Fibroblast of lung (primary cell): ENCODE measurements around the gene SLC41A1. TPM values are rescaled to one million over a fixed set of nuclear protein-coding genes. Genes with fewer than 3 reads are reported as not detected.

Source experiments
- DNase-seq, 2 donors: peaks; one replicate each; pipeline versions ENCODE4 v3.0.0 to v3.0.0-alpha.2; 2010; ENCODE audit warnings: low read depth in 2 of 2
- H2AFZ ChIP-seq: 2 replicates; pipeline ENCODE4 v1.5.1; 2012; ENCODE audit warnings: low read length, control low read depth, inconsistent platforms
- H3K27ac ChIP-seq: 2 replicates; pipeline ENCODE4 v1.5.1; 2011; ENCODE audit warnings: low read length, control low read depth; ENCODE audit not compliant: insufficient read depth
- H3K27me3 ChIP-seq: 2 replicates; pipeline ENCODE4 v1.5.1; 2011; ENCODE audit warnings: mild to moderate bottlenecking, low read length; ENCODE audit not compliant: control insufficient read depth, insufficient read depth
- H3K36me3 ChIP-seq: 2 replicates; pipeline ENCODE4 v1.5.1; 2011; ENCODE audit warnings: low read length; ENCODE audit not compliant: control insufficient read depth, insufficient read depth
- H3K4me1 ChIP-seq: 2 replicates; pipeline ENCODE4 v1.5.1; 2011; ENCODE audit warnings: low read length; ENCODE audit not compliant: control insufficient read depth, insufficient read depth; ENCODE audit errors: extremely low read depth
- H3K4me2 ChIP-seq: 2 replicates; pipeline ENCODE4 v1.5.1; 2011; ENCODE audit warnings: low read length, control low read depth; ENCODE audit not compliant: insufficient read depth; ENCODE audit errors: extremely low read depth
- H3K4me3 ChIP-seq, 4 experiments: fragments of 200-600 bp in 1 of 4; sonication (generic) in 1 of 4; replicated peaks in 1 of 4; 2 replicates each; pipeline ENCODE4 v1.5.1; 2011 to 2016; ENCODE audit warnings: low read length in 4 of 4, low read depth in 3 of 4, mild to moderate bottlenecking in 3 of 4, control low read depth in 2 of 4, inconsistent platforms in 1 of 4, mixed read lengths in 1 of 4; ENCODE audit not compliant: insufficient read depth in 1 of 4; ENCODE audit errors: control extremely low read depth in 1 of 4
- H3K79me2 ChIP-seq: 2 replicates; pipeline ENCODE4 v1.5.1; 2012; ENCODE audit warnings: mild to moderate bottlenecking, low read length, inconsistent platforms; ENCODE audit not compliant: control insufficient read depth, insufficient read depth
- H3K9ac ChIP-seq: 2 replicates; pipeline ENCODE4 v1.5.1; 2011; ENCODE audit warnings: mild to moderate bottlenecking, low read length, control low read depth; ENCODE audit not compliant: insufficient read depth
- H3K9me3 ChIP-seq: 2 replicates; pipeline ENCODE4 v1.5.1; 2012; ENCODE audit warnings: low read depth, low read length; ENCODE audit not compliant: control insufficient read depth, insufficient read depth
- H4K20me1 ChIP-seq: 2 replicates; pipeline ENCODE4 v1.5.1; 2011; ENCODE audit warnings: low read length; ENCODE audit not compliant: control insufficient read depth, insufficient read depth; ENCODE audit errors: extremely low read depth
- CTCF ChIP-seq, 2 donors: IDR thresholded peaks in 1 of 2; conservative IDR thresholded peaks in 1 of 2; 1 replicate in 1 of 2; 2 replicates in 1 of 2; pipeline ENCODE4 v1.5.1; 2011 to 2012; ENCODE audit warnings: low read length in 2 of 2, control low read depth in 1 of 2, inconsistent platforms in 1 of 2, low read depth in 1 of 2, mild to moderate bottlenecking in 1 of 2
- EZH2 ChIP-seq: IDR thresholded peaks from 2 replicates; pipeline ENCODE4 v1.5.1; 2012; ENCODE audit warnings: low read length, control low read depth, mild to moderate bottlenecking; ENCODE audit errors: missing control alignments
- polyA plus RNA-seq, 2 donors: library from polyadenylated mRNA; depleted of rRNA in 1 of 2; stranded (reverse) in 1 of 2; unstranded in 1 of 2; fragments of >200 nt; gene quantifications; 2 replicates each; pipeline ENCODE4 v1.2.1, GENCODE V29; 2011 to 2012; ENCODE audit warnings: missing spikeins in 1 of 2
- total RNA-seq: library from RNA; depleted of rRNA; stranded (reverse); fragments of >200 nt; gene quantifications from 2 replicates; pipeline ENCODE4 v1.2.1, GENCODE V29; 2014

Gene SLC41A1
- total and polyA plus RNA-seq, 2 donors (not counting 1 experiment from before 2014, with no cell fraction given): 24.6 to 28.9 TPM

GRCh38 chr1:205802060-205802459 is 10.9 kb downstream of the SLC41A1 start:
- Histone ChIP-seq H3K36me3 (peaks cover 4% of the 10 kb centered on the region), H3K79me2 (no peaks in the 10 kb centered on the region), H3K9ac (no peak overlapping the region), H3K27me3 (no peaks in the 10 kb centered on the region), H4K20me1 (no peaks in the 10 kb centered on the region), H2AFZ (no peak overlapping the region), H3K4me2 (no peak overlapping the region), H3K4me1 (no peaks in the 10 kb centered on the region), H3K27ac (no peak overlapping the region), H3K4me3 (no peak overlapping the region), H3K9me3 (no peaks in the 10 kb centered on the region)
- no peak for TF ChIP-seq CTCF (conservative IDR thresholded peaks at IDR 0.05 in 1 of 2, IDR thresholded peaks at IDR 0.05 in 1 of 2; ENCODE audit: low read depth in 1 of 2, low read length in 2 of 2)
- no peak for TF ChIP-seq EZH2
- DNase-seq: no peak

GRCh38 chr1:205800981-205801703 is 11.9 kb downstream of the SLC41A1 start:
- Histone ChIP-seq H3K36me3 (peaks cover 4% of the 10 kb centered on the region), H3K79me2 (no peaks in the 10 kb centered on the region), H3K27me3 (no peaks in the 10 kb centered on the region), H3K4me1 (no peaks in the 10 kb centered on the region), H3K4me3 (no peak overlapping the region), H3K27ac (no peak overlapping the region), H2AFZ (no peak overlapping the region), H3K4me2 (no peak overlapping the region), H4K20me1 (no peaks in the 10 kb centered on the region), H3K9ac (no peak overlapping the region), H3K9me3 (no peaks in the 10 kb centered on the region)
- TF ChIP-seq CTCF (conservative IDR thresholded peaks at IDR 0.05 in 1 of 2, IDR thresholded peaks at IDR 0.05 in 1 of 2; ENCODE audit: low read depth in 1 of 2, low read length in 2 of 2) (no peak), EZH2 (no peak)
- no peak for DNase-seq

GRCh38 chr1:205800427-205800826 is 12.6 kb downstream of the SLC41A1 start:
- no peak overlapping the region for H3K27ac ChIP-seq
- no peak overlapping the region for H3K4me3 ChIP-seq
- no peaks in the 10 kb centered on the region for H3K4me1 ChIP-seq
- no peak for DNase-seq
- H3K9ac ChIP-seq: no peak overlapping the region
- H4K20me1 ChIP-seq: no peaks in the 10 kb centered on the region
- H3K27me3 ChIP-seq: no peaks in the 10 kb centered on the region
- TF ChIP-seq EZH2 (no peak), CTCF (conservative IDR thresholded peaks at IDR 0.05 in 1 of 2, IDR thresholded peaks at IDR 0.05 in 1 of 2; ENCODE audit: low read depth in 1 of 2, low read length in 2 of 2) (no peak)
- H2AFZ ChIP-seq: no peak overlapping the region
- H3K36me3 ChIP-seq: peaks cover 4% of the 10 kb centered on the region
- no peaks in the 10 kb centered on the region for H3K79me2 ChIP-seq
- no peak overlapping the region for H3K4me2 ChIP-seq
- H3K9me3 ChIP-seq: no peaks in the 10 kb centered on the region
